ENCODE results near the gene UGT2B28.
"Not testable (repeated sequence)": the region's sequence is repeated elsewhere in the genome, so short reads cannot be mapped to it uniquely, and the experiment has no call there.

UGT2B28 gene

GRCh38 chr4:69343114-69343513 is 62.8 kb downstream of the UGT2B28 start:
- not testable (repeated sequence) for DNase-seq

- DNase-seq: not testable (repeated sequence)
These were observed 63.5 kb downstream of the UGT2B28 start for GRCh38 chr4:69343558-69344420.
